Common myeloid progenitor, CD34-positive (primary cell): ENCODE measurements around the gene RORC.

Experiments
- CTCF ChIA-PET: fragments of 350-600 bp; sonication (Branson Sonifier 250); formaldehyde crosslinking; loops from one replicate; lab custom pipeline; 2021; ENCODE audit warnings: antibody characterized with exemption; lab: Charles Lee
- POLR2A ChIA-PET: fragments of 350-600 bp; sonication (Branson Sonifier 250); formaldehyde crosslinking; loops from one replicate; lab custom pipeline; 2021; ENCODE audit warnings: antibody characterized with exemption; lab: Charles Lee
- DNase-seq, 3 donors: peaks; one replicate each; pipeline versions ENCODE4 v3.0.0 to v3.0.0-alpha.2; 2013
- H3K27ac ChIP-seq, 2 experiments: 1 replicate in 1 of 2; 2 replicates in 1 of 2; pipeline ENCODE4 v1.7.0; 2013; ENCODE audit warnings: inconsistent platforms in 2 of 2, low read length in 2 of 2, mild to moderate bottlenecking in 2 of 2, low read depth in 1 of 2, moderate library complexity in 1 of 2; ENCODE audit not compliant: severe bottlenecking in 2 of 2, insufficient read depth in 1 of 2, poor library complexity in 1 of 2
- H3K27me3 ChIP-seq, 5 experiments: replicated peaks in 2 of 5; 1 replicate in 3 of 5; 2 replicates in 2 of 5; pipeline versions ENCODE4 v1.6.1 to v1.7.0; 2013; ENCODE audit warnings: low read length in 4 of 5, mild to moderate bottlenecking in 2 of 5, moderate library complexity in 2 of 5, inconsistent platforms in 1 of 5; ENCODE audit not compliant: insufficient read depth in 5 of 5, control insufficient read depth in 4 of 5
- H3K36me3 ChIP-seq, 4 experiments: 1 replicate in 2 of 4; 2 replicates in 2 of 4; pipeline versions ENCODE4 v1.6.1 to v1.7.0; 2013; ENCODE audit warnings: low read length in 3 of 4, control low read depth in 1 of 4, mild to moderate bottlenecking in 1 of 4; ENCODE audit not compliant: control insufficient read depth in 4 of 4, insufficient read depth in 4 of 4
- H3K4me1 ChIP-seq, 4 experiments: 1 replicate in 3 of 4; 2 replicates in 1 of 4; pipeline versions ENCODE4 v1.6.1 to v1.7.1; 2013; ENCODE audit warnings: low read length in 3 of 4, mild to moderate bottlenecking in 3 of 4, control low read depth in 1 of 4, inconsistent platforms in 1 of 4, moderate library complexity in 1 of 4; ENCODE audit not compliant: control insufficient read depth in 4 of 4, insufficient read depth in 4 of 4; ENCODE audit errors: control extremely low read depth in 1 of 4
- H3K4me3 ChIP-seq, 7 experiments: 1 replicate in 4 of 7; 2 replicates in 3 of 7; pipeline versions ENCODE4 v1.5.1 to v1.7.0; 2013; ENCODE audit warnings: mild to moderate bottlenecking in 7 of 7, low read length in 6 of 7, moderate library complexity in 6 of 7, inconsistent platforms in 2 of 7, low read depth in 2 of 7, control low read depth in 1 of 7; ENCODE audit not compliant: insufficient read depth in 4 of 7, control insufficient read depth in 1 of 7; ENCODE audit errors: extremely low read depth in 1 of 7
- H3K9me3 ChIP-seq, 5 experiments: 1 replicate in 4 of 5; 2 replicates in 1 of 5; pipeline versions ENCODE4 v1.6.1 to v1.7.1; 2013; ENCODE audit warnings: low read length in 4 of 5, mild to moderate bottlenecking in 2 of 5, inconsistent platforms in 1 of 5, low read depth in 1 of 5, moderate library complexity in 1 of 5; ENCODE audit not compliant: control insufficient read depth in 4 of 5, insufficient read depth in 2 of 5; ENCODE audit errors: control extremely low read depth in 1 of 5
- WGBS: methylation state at CpG from one replicate; pipeline ENCODE4 v1.1.5; 2013; ENCODE audit not compliant: insufficient coverage; 5-methylcytosine and 5-hydroxymethylcytosine counted together

The RORC gene

GRCh38 chr1:151823175-151823574 lies 8.4 kb downstream of the RORC start:
- Histone ChIP-seq H3K27ac (no peak overlapping the region), H3K9me3 (no peaks in the 10 kb centered on the region), H3K36me3 (no peaks in the 10 kb centered on the region), H3K4me3 (no peak overlapping the region), H3K4me1 (peaks cover 7 to 59% (median 44%) of the 10 kb centered on the region in 4 experiments), H3K27me3 (no peaks in the 10 kb centered on the region)
- CTCF ChIA-PET = interaction anchor here (1.2 to 2.6 kb wide), 2 partner anchors 13 to 18 kb away, joined by 3 to 16 read pairs; no protein-coding TSS in a partner anchor
- no peak for DNase-seq
- WGBS = 83% methylated on average over 7 of the region's 8 CpGs
- POLR2A ChIA-PET = no interaction called here

- WGBS = 50% methylated on average over 5 of the region's 7 CpGs
- ChIA-PET CTCF (interaction anchor here (0.8 to 2.7 kb wide), 4 partner anchors 11 to 22 kb away, joined by 3 to 18 read pairs (median 10); partner anchors contain the start of gene RORC), POLR2A (interaction anchor here (0.5 kb wide), 1 partner anchor 1773 kb away, joined by 3 read pairs; no protein-coding TSS in a partner anchor)
- Histone ChIP-seq H3K9me3 (no peaks in the 10 kb centered on the region), H3K27me3 (no peaks in the 10 kb centered on the region), H3K4me3 (no peak overlapping the region), H3K27ac (no peak overlapping the region), H3K36me3 (no peaks in the 10 kb centered on the region), H3K4me1 (peaks cover 6 to 54% (median 42%) of the 10 kb centered on the region in 4 experiments)
- DNase-seq = peak in 2 of 3 donors; percentile 46 to 54
These were observed 9.2 kb downstream of the RORC start for GRCh38 chr1:151822404-151822803.

DNA sequence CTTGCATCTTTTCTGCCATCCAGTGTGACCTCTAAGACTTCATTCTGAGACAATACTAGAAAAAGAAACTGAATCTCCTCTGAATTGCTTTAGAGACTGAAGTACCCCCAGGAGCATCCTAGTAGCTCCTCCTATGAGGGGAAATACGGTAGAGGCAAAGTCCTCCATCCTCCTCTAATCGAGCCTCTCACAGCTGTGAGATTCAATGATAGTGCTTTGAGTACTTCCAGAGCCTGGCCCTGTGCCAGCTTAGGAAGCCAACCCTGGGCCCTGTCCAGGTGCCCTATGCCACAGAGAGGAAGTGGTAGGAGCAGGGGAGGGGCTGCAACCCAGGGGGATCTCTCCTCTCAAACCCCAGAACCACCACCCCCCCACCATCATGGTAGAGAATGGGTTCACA lies 10.7 kb downstream of the RORC start:
- H3K36me3 ChIP-seq = no peaks in the 10 kb centered on the region
- CTCF ChIA-PET = interaction anchor here (1.1 to 2.7 kb wide), 5 partner anchors 9 to 54 kb away, joined by 3 to 18 read pairs (median 4); partner anchors contain the start of gene RORC
- no peak overlapping the region for H3K27ac ChIP-seq
- WGBS = 0% methylated on average over 2 of the region's 2 CpGs
- no peaks in the 10 kb centered on the region for H3K27me3 ChIP-seq
- peaks cover 6 to 58% (median 46%) of the 10 kb centered on the region in 4 experiments for H3K4me1 ChIP-seq
- H3K9me3 ChIP-seq = no peaks in the 10 kb centered on the region
- POLR2A ChIA-PET = interaction anchor here (0.6 to 1.5 kb wide), 3 partner anchors 14 to 58 kb away, joined by 3 to 4 read pairs (median 4); partner anchors contain the start of gene MRPL9
- DNase-seq = peak; percentile 46 to 80 (median 78)
- peak overlapping the region in 1 of 7 experiments; percentile 12 for H3K4me3 ChIP-seq

GRCh38 chr1:151819976-151820623 lies 11.5 kb downstream of the RORC start:
- WGBS = 88% methylated on average over 4 of the region's 7 CpGs
- DNase-seq = no peak

DNA sequence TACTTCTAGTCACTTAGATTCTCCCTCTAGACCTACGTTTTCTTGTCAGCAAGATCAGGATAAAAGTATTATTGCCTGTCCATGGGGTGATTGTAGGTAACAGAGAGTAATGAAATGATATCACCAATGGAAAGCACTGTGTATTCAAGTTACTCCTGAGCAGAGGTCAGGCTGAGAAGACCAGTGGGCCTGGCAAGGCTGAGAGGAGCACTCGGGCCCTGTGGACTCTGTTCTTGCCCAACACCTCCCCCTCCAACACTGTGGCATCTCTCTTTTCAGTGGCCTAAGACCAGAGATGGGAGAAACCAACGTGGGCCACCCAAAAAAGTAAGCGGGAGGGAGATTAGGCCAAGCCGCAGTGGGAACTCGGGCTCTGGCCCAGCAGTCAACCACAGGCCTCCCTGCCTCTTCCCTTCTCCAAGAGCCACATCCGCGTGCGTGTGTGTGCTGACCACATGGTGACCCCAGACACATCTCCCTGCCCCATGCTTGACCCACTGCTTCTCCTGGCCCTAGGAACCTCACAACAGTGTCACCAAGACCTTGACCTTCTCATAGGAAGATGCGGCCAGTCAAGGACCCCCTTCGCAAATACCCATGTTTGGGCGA lies 12.3 kb downstream of the RORC start:
- no peak overlapping the region for H3K27ac ChIP-seq

More at GRCh38 chr1:151819976-151820623, 11.5 kb downstream of the RORC start:
- peaks cover 8 to 59% (median 51%) of the 10 kb centered on the region in 4 experiments for H3K4me1 ChIP-seq
- POLR2A ChIA-PET = interaction anchor here (1.5 kb wide), 1 partner anchor 13 kb away, joined by 4 read pairs; no protein-coding TSS in a partner anchor
- H3K36me3 ChIP-seq = no peaks in the 10 kb centered on the region
- no peak overlapping the region for H3K27ac ChIP-seq
- H3K9me3 ChIP-seq = no peaks in the 10 kb centered on the region
- no peaks in the 10 kb centered on the region for H3K27me3 ChIP-seq
- H3K4me3 ChIP-seq = no peak overlapping the region
- CTCF ChIA-PET = interaction anchor here (1.1 to 2.7 kb wide), 5 partner anchors 8 to 54 kb away, joined by 3 to 18 read pairs (median 4); partner anchors contain the start of gene RORC

GRCh38 chr1:151817353-151817730 lies 14.3 kb downstream of the RORC start:
- CTCF ChIA-PET = interaction anchor here (0.6 to 3.0 kb wide), 4 partner anchors 14 to 288 kb away, joined by 3 to 8 read pairs (median 3); no protein-coding TSS in a partner anchor
- Histone ChIP-seq H3K9me3 (no peaks in the 10 kb centered on the region), H3K4me3 (no peak overlapping the region), H3K27me3 (no peaks in the 10 kb centered on the region), H3K4me1 (peaks cover 8 to 51% (median 49%) of the 10 kb centered on the region in 4 experiments), H3K27ac (no peak overlapping the region), H3K36me3 (no peaks in the 10 kb centered on the region)
- POLR2A ChIA-PET = interaction anchor here (0.7 kb wide), 1 partner anchor 54 kb away, joined by 3 read pairs; the partner anchor contains the start of gene MRPL9
- 64% methylated on average over 6 of the region's 7 CpGs for WGBS
- DNase-seq = peak in 2 of 3 donors; percentile 53 to 64

More for the DNA sequence above, 12.3 kb downstream of the RORC start:
- no peak for DNase-seq
- ChIA-PET POLR2A (interaction anchor here (1.5 kb wide), 1 partner anchor 13 kb away, joined by 4 read pairs; no protein-coding TSS in a partner anchor), CTCF (interaction anchor here (1.1 to 1.3 kb wide), 2 partner anchors 8 to 11 kb away, joined by 4 to 5 read pairs; no protein-coding TSS in a partner anchor)
- Histone ChIP-seq H3K4me3 (no peak overlapping the region), H3K9me3 (no peaks in the 10 kb centered on the region), H3K27me3 (no peaks in the 10 kb centered on the region), H3K36me3 (no peaks in the 10 kb centered on the region), H3K4me1 (peaks cover 8 to 54% (median 50%) of the 10 kb centered on the region in 4 experiments)
- 95% methylated on average over 10 of the region's 12 CpGs for WGBS
